HG02642 (cell line): ENCODE results near the gene NDFIP1.
"Not testable (repeated sequence)": the region's sequence is repeated elsewhere in the genome, so short reads cannot be mapped to it uniquely, and the experiment has no call there.

ENCODE experiments used
- ATAC-seq: cut with Tn5 transposase; IDR thresholded peaks from one replicate; pipeline ENCODE4 v1.9.1; 2021; ENCODE audit warnings: mild to moderate bottlenecking; ENCODE audit not compliant: unreplicated experiment, poor library complexity

Gene NDFIP1

DNA sequence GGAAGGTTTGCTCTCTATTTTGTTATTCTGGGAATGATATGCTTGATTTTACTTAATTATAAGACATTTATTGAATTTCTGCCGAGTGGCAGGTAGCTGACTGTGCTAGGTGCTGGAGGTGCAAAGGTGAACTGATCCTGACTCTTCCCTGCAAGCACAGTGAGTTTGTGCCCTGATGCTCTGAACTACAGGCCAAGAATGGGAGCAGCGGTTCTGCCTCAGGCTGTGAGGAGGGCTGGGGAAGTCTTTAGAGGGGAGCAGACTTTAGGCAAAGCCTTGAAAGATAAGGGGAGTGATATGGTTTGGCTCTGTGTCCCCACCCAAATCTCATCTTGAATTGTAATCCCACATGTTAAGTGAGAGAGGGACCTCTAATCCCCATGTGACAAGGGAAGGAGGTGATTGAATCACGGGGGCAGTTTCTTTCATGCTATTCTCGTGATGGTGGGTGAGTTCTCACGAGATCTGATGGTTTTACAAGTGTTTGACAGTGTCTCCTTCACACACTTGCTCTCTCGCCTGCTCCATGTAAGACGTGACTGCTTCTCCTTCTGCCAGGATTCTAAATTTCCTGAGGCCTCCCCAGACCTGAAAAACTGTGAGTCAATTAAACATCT, 73.1 kb downstream of the NDFIP1 start:
- ATAC-seq: no peak

DNA sequence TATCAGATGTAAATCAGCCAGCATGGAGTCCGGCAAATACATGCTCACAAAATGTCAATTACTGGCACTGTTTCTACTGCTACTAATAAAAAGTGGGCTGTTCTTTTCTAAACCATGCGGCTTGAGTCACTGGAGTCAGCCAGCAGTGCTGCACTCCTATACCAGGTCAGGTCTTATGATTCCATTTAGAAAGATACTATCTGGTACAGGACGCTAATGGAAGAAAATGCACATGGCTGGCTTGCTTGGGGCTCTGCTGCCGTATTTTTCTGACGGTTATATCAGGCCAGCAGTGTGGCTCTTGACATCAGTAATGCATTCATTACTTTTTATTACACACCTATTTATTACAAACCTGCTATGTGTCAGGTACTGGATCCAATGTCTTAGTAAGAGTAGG, 74.3 kb downstream of the NDFIP1 start:
- ATAC-seq: no peak

DNA sequence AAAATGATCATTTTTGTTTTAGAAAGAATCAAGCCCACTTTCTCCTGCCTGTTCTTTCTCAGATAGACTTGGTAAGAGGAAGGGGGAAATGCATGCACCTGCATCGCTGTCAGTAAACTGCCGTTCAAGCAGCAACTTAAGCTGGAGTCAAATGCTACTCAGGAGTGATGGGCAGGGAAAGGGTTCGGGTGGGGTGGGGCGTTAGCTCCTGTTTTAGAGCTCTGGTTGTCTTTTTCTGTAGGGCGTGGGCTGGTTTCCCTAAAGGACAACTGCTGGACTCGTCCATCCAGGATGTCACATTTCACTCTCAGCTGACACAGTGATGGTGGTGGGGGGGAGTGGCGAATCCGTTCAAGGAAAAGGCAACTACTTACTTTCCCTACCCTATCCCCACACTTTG, 75.0 kb downstream of the NDFIP1 start:
- no peak for ATAC-seq

DNA sequence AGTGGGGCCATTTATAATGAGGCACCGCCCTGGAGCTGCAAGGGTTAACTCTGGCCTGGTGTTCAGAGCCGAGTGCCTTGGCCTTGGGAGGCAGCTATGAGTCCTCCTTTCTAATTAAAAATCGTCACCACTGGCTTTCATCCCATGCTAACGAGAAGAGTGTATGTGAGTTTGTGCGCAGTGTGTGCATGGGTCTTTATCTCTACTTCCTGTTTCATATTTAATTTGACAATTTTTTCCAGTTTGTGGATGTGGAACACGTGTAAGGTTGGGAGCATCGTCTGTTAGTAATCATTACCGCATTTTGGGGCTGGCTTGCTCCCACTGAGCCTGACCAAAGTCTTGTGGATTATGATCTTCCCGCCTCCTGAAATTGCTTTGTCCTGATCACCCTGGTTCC, 76.4 kb downstream of the NDFIP1 start:
- ATAC-seq: no peak

DNA sequence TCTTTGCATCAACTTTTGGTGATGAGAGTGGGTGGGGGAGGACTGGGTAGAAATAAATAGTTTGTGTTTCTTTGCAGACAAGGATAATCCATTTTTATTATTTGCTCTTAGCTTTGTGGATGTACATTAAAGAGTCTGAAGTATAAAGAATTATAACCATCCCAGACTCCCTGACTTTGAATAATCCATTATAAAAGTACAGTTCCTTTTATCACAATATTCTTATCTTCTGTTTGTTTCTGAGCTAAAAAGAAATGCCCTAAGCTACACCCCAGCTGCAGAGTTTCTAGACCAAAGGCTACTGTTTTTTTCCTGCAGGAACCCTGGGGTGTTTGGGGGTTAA, 77.9 kb downstream of the NDFIP1 start:
- no peak for ATAC-seq

DNA sequence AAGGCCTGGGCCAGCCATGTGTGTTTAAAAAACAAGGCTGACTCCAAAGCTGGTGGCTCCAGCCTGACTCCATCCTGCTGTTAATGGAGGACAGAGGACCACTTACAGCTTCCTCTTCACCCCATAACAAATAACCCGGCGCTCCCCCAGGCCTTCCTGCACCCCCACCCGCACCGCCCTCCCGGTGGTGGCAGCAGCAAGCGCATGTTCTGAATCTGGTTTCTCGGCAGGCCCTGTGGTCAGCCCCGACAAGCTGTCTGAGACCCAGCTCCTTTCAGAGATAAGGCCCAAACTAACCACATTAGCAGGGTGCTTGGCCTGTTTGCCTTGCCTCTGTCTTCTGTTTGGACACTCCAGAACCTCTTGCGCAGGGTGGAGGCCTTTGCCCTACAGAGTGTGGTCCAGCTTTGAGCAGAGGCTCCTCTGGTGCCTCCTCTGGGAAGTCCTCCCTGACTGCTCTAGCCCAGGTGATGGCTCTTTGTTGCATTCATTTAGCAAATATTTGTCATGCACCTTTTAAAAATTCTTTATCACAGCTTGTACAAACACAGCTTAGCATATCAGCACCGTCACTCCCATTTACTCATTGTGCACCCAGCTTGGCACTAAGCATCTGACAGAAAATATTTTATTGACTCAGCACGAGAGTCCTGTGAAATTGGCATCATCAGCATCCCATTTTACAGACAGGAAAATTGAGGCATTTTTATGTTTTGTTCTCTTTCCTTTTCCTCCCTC, 78.4 kb downstream of the NDFIP1 start:
- no peak for ATAC-seq

DNA sequence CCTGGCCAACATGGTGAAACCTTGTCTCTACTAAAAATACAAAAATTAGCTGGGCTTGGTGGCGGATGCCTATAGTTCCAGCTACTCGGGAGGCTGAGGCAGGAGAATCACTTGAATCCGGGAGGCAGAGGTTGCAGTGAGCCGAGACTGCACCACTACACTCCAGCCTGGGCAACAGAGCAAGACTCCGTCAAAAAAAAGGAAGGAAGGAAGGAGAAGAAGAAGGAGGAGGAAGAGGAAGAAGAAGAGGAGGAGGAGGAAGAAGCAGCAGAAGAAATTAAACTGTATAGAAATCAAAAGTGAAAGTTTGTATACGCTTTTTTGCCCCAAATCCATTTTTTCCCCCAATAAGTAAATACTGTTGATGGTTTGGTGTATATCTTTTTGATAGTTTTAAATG, 80.1 kb downstream of the NDFIP1 start:
- not testable (repeated sequence) for ATAC-seq

DNA sequence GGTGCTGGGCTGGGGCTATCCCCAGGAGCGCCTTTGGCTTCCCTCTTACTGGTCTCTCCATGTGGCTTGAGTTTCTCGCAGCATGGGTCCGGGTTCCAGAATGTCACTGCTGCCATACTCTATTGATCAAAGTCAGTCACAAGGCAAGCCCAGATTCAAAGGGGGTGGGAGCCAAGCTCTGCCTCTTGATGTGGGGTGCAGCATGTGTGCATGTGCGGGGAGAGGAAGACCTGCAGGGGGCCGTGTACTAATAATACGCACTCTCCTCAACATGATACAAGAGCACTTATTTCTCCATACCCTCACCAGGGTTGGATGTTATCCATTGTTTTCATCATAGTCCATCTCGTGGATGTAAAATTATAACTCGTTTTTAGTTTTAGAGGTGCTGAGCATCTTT, 81.2 kb downstream of the NDFIP1 start:
- ATAC-seq: no peak

DNA sequence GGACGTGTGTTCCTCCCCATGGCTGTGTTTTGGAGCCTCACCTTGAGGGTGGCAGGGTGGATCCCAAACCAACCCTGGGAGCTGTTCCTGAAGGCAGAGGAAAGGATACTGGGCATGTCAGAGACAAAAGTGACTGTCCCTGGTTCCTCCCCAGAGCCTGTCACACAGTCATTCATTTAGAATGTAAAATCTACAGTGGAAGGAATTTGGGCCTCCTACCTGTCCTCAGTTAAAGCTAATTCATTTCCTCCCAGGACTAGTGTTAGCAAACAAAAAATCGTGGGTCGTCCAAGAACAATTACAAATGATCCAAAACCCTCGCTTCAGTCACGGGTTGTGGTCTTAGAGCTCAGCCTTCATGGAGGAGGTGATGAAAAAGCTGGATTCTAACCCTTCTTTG, 83.2 kb downstream of the NDFIP1 start:
- ATAC-seq: no peak

DNA sequence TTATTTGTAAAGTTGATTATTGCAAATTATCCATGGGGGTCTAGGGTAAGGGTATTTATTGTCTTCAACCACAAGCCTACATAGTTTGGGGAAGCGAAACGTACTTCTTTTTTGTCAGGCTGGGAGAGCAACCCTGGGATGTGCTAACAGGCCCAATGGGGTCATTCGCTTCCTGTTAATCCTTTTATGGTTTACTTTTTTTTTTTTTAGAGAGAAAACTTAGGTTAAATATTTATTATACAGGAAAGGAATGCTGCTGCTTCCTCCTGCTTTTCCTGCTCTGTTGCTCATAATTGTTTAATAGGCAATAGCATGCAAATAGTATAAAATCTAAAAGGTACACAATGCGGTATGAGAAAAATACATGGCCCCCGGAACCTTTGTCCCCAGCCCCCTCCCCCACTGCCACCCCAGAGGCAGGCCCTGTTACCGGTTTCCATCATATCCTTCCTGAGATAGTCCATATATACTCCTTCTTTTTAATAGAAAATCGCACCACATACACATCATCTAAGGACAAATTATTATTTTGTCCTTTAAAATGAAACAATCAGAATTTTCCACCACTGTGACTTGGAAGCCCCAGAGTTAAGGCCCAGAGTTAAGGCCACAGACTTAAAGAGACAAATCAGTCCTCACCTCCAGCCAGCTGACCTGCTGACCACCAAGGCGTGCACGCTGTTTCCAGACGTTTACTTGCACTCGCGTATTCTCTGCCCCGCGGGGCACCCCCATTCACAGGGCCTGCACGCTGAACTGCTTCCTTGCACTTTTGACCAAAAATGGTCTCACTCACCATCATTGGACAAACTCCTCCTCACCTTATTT, 83.9 kb downstream of the NDFIP1 start:
- no peak for ATAC-seq

DNA sequence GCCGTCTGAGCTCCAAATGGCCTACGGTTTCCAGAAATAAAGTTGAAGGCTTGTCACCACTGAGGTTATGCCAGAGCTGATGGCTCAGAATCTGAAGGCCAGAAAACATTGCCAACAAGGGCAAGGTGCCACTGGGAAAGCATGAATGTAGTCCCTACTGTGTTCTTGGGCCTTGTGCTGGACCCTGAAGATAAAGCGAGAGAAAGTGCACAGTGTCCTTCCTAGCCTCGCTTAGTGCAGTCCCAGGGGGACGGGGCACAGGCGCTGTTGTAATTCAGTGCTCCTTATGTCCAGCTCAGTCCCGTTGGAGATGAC, 84.5 kb downstream of the NDFIP1 start:
- ATAC-seq: no peak

DNA sequence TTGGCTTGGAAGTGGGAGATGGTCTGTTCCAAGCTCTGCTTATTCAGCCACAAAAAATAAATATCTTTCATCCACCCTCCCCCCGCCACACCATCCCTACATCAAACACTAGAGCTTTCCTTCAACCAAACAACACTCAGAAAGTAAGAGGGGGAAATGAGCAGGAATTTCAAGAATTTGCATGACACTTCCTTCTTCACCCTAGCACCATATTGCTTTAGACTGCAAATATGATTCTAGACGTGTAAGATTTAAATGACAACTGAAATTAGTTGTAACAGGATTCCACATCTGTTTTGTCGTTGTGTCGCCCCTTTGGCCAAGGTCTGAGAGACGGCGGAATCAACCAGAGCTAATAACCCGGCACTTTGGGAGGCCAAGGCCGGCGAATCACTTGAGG, 88.5 kb downstream of the NDFIP1 start:
- ATAC-seq: no peak

DNA sequence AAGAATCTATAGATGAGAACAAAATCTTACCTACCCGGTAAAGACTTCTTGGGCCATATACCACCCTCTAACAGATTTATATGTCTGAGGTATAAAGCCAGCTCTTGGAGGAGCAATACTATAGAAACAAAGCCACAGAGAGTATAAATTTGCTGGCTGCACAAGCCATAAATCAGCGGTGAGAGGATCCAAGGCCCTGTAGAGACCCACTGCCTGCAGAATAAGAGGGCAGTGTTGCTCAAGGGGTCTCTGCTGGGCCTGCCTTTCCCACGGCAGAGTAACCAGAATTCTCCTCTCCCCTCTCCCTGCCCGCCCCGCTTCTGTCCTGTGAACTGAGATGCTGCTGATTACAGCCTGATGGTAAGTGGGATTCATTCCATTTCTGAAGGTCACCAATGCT, 89.2 kb downstream of the NDFIP1 start:
- no peak for ATAC-seq

DNA sequence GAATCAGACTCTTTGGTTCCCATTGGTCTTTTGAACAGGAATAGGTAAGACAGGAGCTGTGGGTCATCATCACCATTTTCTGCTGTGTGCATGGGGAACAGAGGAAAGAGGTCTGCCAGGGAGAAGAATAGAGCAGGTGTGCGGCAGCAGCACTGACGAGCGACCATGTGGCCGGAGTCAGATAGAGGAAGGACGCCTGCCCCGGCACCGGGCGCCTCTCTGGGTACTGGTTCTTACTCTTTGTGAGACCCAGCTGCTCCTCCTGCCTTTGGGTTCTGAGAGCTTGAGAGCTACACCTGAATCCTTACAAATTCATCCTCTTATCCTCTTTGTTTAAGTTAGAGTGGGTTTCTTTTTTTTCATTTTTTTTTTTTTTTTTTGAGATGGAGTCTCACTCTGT, 90.8 kb downstream of the NDFIP1 start:
- no peak for ATAC-seq

DNA sequence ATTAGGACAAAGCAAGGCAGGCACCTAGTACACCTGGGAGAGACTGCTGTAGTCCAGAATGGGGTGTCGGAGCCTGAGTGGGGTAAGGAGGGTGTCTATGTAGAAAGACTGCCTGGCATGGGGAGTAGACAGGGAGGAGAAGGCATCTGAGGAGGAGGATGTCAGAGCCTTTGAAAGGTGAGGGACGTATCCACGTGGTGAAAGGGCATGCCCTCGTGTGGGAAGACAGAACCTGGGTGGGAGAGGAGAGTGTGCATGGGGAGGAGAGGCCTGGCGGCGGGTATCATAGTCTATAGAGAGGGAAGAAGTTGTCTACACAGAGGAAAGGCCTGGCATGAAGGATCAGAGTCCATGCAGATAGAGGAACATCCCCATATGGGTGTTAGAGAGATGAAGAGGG, 91.8 kb downstream of the NDFIP1 start:
- no peak for ATAC-seq

DNA sequence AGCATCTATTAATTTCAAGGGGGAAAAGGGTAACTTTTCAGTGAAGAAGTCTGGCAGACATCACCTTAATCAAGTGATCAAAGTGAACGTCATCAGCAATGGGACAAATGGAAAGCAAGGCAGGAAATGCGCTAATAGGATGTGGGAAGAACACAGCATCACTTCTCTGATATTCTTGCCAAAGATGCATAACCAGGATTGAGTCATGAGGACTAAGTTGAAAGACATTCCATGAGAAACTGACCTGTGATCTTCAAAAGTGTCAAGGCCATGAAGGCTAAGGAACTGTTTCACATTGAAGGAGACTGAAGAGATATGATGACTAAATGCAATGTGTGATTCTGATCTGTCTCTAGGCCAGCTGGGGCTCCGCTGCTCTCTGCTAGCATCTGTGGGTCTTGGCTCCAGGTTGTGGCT, 92.9 kb downstream of the NDFIP1 start:
- no peak for ATAC-seq

DNA sequence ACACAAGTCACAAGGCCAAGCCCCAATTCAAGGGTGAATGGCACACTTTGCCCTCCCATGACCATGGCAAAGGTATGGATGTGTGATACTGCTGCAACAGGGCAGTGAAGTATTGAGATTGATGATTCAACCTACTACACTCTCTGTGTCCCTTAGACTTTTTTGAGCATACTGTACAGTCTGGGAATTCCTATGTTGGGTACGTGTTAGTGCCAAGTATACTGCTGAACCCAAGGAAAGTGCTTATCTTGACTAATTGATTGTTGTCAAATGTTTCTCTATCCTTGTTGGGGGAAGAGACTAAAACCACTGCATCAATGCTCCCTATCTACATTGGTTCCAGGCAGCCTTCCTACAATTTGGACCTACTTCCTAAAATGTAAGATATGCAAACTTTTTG, 93.7 kb downstream of the NDFIP1 start:
- no peak for ATAC-seq
